Measurements from ENCODE around the gene SHQ1. TPM values are rescaled to one million over a fixed set of nuclear protein-coding genes. Genes with fewer than 3 reads are reported as not detected.
"Not testable (repeated sequence)": the region's sequence is repeated elsewhere in the genome, so short reads cannot be mapped to it uniquely, and the experiment has no call there.

The SHQ1 gene
- total RNA-seq, 1 experiment from 2014 or later, result 23.4 TPM

GRCh38 chr3:72722930-72723726 lies 125.1 kb downstream of the SHQ1 start:
- H3K4me3 ChIP-seq, result no peak overlapping the region
- DNase-seq (ENCODE audit: low read depth in 1 of 2, low spot score in 2 of 2), result peak; percentile 68 to 92
- peak overlapping the region; percentile 91 for H3K27ac ChIP-seq
- no peaks in the 10 kb centered on the region for H3K36me3 ChIP-seq
- no peaks in the 10 kb centered on the region for H3K9me3 ChIP-seq (replicated peaks)
- no peaks in the 10 kb centered on the region for H3K27me3 ChIP-seq (replicated peaks)
- H3K4me1 ChIP-seq (replicated peaks), result peaks cover 27% of the 10 kb centered on the region

GRCh38 chr3:72721683-72722381 lies 126.4 kb downstream of the SHQ1 start:
- no peak for DNase-seq (ENCODE audit: low read depth in 1 of 2, low spot score in 2 of 2)
- no peak overlapping the region for H3K4me3 ChIP-seq
- H3K36me3 ChIP-seq, result no peaks in the 10 kb centered on the region
- peaks cover 27% of the 10 kb centered on the region for H3K4me1 ChIP-seq (replicated peaks)
- H3K9me3 ChIP-seq (replicated peaks), result no peaks in the 10 kb centered on the region
- no peaks in the 10 kb centered on the region for H3K27me3 ChIP-seq (replicated peaks)
- H3K27ac ChIP-seq, result peak overlapping the region; percentile 91

- Histone ChIP-seq H3K27ac (no peak overlapping the region), H3K9me3 (replicated peaks) (no peaks in the 10 kb centered on the region), H3K36me3 (no peaks in the 10 kb centered on the region), H3K27me3 (replicated peaks) (no peaks in the 10 kb centered on the region), H3K4me3 (no peak overlapping the region), H3K4me1 (replicated peaks) (peaks cover 27% of the 10 kb centered on the region)
- no peak for DNase-seq (ENCODE audit: low read depth in 1 of 2, low spot score in 2 of 2)
These were observed 127.7 kb downstream of the SHQ1 start for GRCh38 chr3:72720566-72720965.

- Histone ChIP-seq H3K4me3 (no peak overlapping the region), H3K36me3 (no peaks in the 10 kb centered on the region), H3K27me3 (replicated peaks) (no peaks in the 10 kb centered on the region), H3K9me3 (replicated peaks) (no peaks in the 10 kb centered on the region), H3K27ac (no peak overlapping the region), H3K4me1 (replicated peaks) (peaks cover 24% of the 10 kb centered on the region)
- DNase-seq (ENCODE audit: low read depth in 1 of 2, low spot score in 2 of 2), result no peak
These were observed 129.1 kb downstream of the SHQ1 start for GRCh38 chr3:72719137-72719536.

GRCh38 chr3:72714135-72714534 lies 134.1 kb downstream of the SHQ1 start:
- not testable (repeated sequence) for H3K27me3 ChIP-seq (replicated peaks); DNase-seq (ENCODE audit: low read depth in 1 of 2, low spot score in 2 of 2); H3K27ac ChIP-seq

GRCh38 chr3:72710471-72710870 lies 137.8 kb downstream of the SHQ1 start:
- H3K27me3 ChIP-seq (replicated peaks); H3K9me3 ChIP-seq (replicated peaks); H3K4me1 ChIP-seq (replicated peaks); H3K27ac ChIP-seq; H3K36me3 ChIP-seq; DNase-seq (ENCODE audit: low read depth in 1 of 2, low spot score in 2 of 2); H3K4me3 ChIP-seq: not testable (repeated sequence)

More at GRCh38 chr3:72714135-72714534, 134.1 kb downstream of the SHQ1 start:
- not testable (repeated sequence) for H3K36me3 ChIP-seq; H3K4me3 ChIP-seq; H3K9me3 ChIP-seq (replicated peaks); H3K4me1 ChIP-seq (replicated peaks)

- DNase-seq (ENCODE audit: low read depth in 1 of 2, low spot score in 2 of 2), result no peak
- Histone ChIP-seq H3K36me3 (no peaks in the 10 kb centered on the region), H3K27ac (no peak overlapping the region), H3K4me1 (replicated peaks) (peaks cover 14% of the 10 kb centered on the region), H3K27me3 (replicated peaks) (no peaks in the 10 kb centered on the region), H3K4me3 (no peak overlapping the region), H3K9me3 (replicated peaks) (no peaks in the 10 kb centered on the region)
These were observed 139.8 kb downstream of the SHQ1 start for GRCh38 chr3:72708441-72708840.

- DNase-seq (ENCODE audit: low read depth in 1 of 2, low spot score in 2 of 2), result no peak
- H3K36me3 ChIP-seq, result no peaks in the 10 kb centered on the region
- no peaks in the 10 kb centered on the region for H3K9me3 ChIP-seq (replicated peaks)
- peaks cover 34% of the 10 kb centered on the region for H3K4me1 ChIP-seq (replicated peaks)
- no peak overlapping the region for H3K27ac ChIP-seq
- H3K27me3 ChIP-seq (replicated peaks), result no peaks in the 10 kb centered on the region
- no peak overlapping the region for H3K4me3 ChIP-seq
These were observed 145.2 kb downstream of the SHQ1 start for GRCh38 chr3:72702997-72703396.

GRCh38 chr3:72702390-72702789 lies 145.9 kb downstream of the SHQ1 start:
- Histone ChIP-seq H3K27ac (no peak overlapping the region), H3K4me1 (replicated peaks) (peaks cover 39% of the 10 kb centered on the region), H3K4me3 (no peak overlapping the region), H3K27me3 (replicated peaks) (no peaks in the 10 kb centered on the region), H3K9me3 (replicated peaks) (no peaks in the 10 kb centered on the region), H3K36me3 (no peaks in the 10 kb centered on the region)
- DNase-seq (ENCODE audit: low read depth in 1 of 2, low spot score in 2 of 2), result no peak

- no peaks in the 10 kb centered on the region for H3K27me3 ChIP-seq (replicated peaks)
- no peak overlapping the region for H3K4me3 ChIP-seq
These were observed 148.1 kb downstream of the SHQ1 start for GRCh38 chr3:72700106-72700505.

GRCh38 chr3:72699631-72700030 lies 148.6 kb downstream of the SHQ1 start:
- Histone ChIP-seq H3K36me3 (no peaks in the 10 kb centered on the region), H3K4me3 (no peak overlapping the region), H3K27me3 (replicated peaks) (no peaks in the 10 kb centered on the region), H3K4me1 (replicated peaks) (peaks cover 37% of the 10 kb centered on the region), H3K27ac (no peak overlapping the region), H3K9me3 (replicated peaks) (no peaks in the 10 kb centered on the region)
- DNase-seq (ENCODE audit: low read depth in 1 of 2, low spot score in 2 of 2), result no peak

More at GRCh38 chr3:72700106-72700505, 148.1 kb downstream of the SHQ1 start:
- Histone ChIP-seq H3K4me1 (replicated peaks) (peaks cover 38% of the 10 kb centered on the region), H3K27ac (no peak overlapping the region), H3K9me3 (replicated peaks) (no peaks in the 10 kb centered on the region), H3K36me3 (no peaks in the 10 kb centered on the region)
- no peak for DNase-seq (ENCODE audit: low read depth in 1 of 2, low spot score in 2 of 2)

Other genes with a start within 250 kb of the SHQ1 start
- gene GXYLT2, start 39.6 kb upstream of the SHQ1 start, total RNA-seq (2014; rRNA removed; shearing (Covaris generic)), result 13.3 and 18.2 TPM in 2 replicates
- gene PPP4R2, start 148.4 kb upstream of the SHQ1 start, total RNA-seq (2014; rRNA removed; shearing (Covaris generic)), result 51.9 and 53.7 TPM in 2 replicates
- gene EBLN2, start 213.2 kb upstream of the SHQ1 start, total RNA-seq (2014; rRNA removed; shearing (Covaris generic)), result 1.1 and 2.1 TPM in 2 replicates

Data from SJSA1 (cell line).